Superior temporal gyrus (tissue), 1 donor: Measurements from ENCODE around the gene MAP3K19.
"Not testable (repeated sequence)": the region's sequence is repeated elsewhere in the genome, so short reads cannot be mapped to it uniquely, and the experiment has no call there.

Experiments used
- DNase-seq: peaks from one replicate; pipeline ENCODE4 v3.0.0-alpha.2; 2016; ENCODE audit errors: extremely low spot score

The MAP3K19 gene

GRCh38 chr2:135050684-135051083 lies 3.4 kb upstream of the MAP3K19 start:
- DNase-seq, result no peak

DNA sequence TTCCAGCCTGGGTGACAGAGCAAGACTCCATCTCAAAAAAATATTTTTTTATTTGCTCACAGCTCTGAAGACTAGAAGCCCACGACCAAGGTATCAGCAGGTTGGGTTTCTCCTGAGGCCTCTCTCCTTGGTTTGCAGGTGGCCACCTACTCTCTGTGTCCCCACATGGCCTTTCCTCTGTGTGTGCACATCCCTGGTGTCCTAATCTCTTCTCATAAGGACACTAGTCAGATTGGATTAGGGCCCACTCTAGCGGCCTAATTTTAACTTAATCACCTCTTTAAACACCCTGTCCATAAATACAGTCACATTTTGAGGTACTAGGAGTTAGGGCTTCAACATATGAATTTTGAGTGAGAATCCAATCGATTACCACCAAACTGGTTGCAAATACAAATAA lies 2.9 kb upstream of the MAP3K19 start:
- DNase-seq, result no peak

DNA sequence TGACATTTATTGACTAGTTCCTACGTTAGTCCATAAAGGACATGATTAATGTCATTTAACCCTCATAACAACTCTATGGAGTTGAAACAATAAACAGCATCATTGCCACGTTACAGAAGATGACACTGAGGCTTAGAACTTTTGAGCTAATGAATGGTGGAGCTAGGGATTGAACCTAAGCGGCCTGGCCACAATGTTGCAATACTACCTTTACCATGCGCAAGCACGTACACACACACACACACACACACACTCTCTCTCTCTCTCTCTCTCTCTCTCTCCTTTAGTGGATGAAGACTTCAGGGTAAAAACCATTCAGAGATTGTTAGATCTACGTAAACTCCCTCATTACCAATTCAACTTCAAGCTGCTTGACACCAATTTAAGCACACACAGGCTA lies 875 bp upstream of the MAP3K19 start:
- DNase-seq, result no peak

GRCh38 chr2:135043345-135043744 lies 3.9 kb downstream of the MAP3K19 start:
- DNase-seq, result no peak

DNA sequence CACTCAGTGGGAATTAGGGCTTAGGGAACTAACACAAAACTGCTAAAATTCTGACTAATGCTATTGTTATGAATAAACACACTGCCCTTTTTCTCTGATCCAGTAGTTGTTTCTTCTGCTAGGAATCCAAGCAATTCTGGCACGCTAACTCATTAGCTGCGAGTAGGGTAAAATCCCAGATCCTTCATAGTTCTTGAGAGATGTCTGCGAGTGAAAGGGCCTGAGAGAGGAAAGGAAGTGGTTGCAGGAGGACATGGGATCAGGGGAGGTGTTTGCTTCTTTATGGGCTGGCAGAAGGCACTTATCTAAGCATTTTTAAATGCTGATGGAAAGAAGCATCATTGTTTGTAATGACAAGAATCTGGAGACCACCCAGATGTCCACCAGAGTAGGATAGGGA lies 9.4 kb downstream of the MAP3K19 start:
- DNase-seq, result no peak

DNA sequence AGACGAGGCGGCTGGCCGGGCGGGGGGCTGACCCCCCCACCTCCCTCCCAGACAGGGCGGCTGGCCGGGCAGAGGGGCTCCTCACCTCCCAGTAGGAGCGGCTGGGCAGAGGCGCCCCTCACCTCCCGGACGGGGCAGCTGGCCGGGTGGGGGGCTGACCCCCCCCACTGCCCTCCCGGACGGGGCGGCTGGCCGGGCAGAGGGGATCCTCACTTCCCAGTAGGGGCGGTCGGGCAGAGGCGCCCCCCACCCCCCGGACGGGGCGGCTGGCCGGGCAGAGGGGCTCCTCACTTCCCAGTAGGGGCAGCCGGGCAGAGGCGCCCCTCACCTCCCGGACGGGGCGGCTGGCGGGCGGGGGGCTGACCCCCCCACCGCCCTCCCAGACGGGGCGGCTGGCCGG lies 14.0 kb downstream of the MAP3K19 start:
- DNase-seq, result not testable (repeated sequence)

GRCh38 chr2:135030826-135031225 lies 16.4 kb downstream of the MAP3K19 start:
- no peak for DNase-seq

GRCh38 chr2:135029481-135030134 lies 17.6 kb downstream of the MAP3K19 start:
- DNase-seq, result no peak

DNA sequence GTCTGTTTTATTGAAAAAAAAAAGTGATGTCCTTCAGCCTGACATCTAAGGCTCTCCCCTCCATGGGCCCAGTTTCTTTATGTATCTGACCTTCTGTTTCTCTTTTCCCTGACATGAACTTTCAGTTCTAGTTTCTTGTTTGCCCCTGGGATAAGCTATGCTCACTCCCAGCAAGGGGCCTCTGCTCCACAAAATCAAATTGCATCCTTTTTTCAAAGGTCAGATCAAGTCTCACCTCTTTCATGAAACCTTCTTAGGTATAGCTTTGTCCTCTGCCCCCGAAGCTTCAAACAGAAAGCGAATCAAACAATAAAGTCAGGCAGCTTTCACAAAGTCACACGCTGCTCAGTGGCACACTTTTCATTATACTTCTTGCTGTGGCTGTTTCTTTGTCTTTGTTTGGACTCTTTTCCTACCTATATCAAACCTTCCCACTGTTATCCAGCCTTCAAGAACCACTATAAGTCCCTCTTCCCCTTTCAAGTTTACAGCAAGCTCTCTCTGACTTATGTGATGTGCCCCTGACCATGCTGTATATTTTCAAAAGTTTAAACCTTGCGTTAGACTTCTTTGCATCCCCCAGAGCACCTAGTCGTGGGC lies 23.3 kb downstream of the MAP3K19 start:
- no peak for DNase-seq

GRCh38 chr2:135022952-135023880 lies 24.0 kb downstream of the MAP3K19 start:
- no peak for DNase-seq

GRCh38 chr2:135021618-135022017 lies 25.6 kb downstream of the MAP3K19 start:
- DNase-seq, result no peak

GRCh38 chr2:135011633-135012032 lies 35.6 kb downstream of the MAP3K19 start:
- DNase-seq, result no peak

- no peak for DNase-seq
Observed at GRCh38 chr2:135010200-135010942, 36.9 kb downstream of the MAP3K19 start.

DNA sequence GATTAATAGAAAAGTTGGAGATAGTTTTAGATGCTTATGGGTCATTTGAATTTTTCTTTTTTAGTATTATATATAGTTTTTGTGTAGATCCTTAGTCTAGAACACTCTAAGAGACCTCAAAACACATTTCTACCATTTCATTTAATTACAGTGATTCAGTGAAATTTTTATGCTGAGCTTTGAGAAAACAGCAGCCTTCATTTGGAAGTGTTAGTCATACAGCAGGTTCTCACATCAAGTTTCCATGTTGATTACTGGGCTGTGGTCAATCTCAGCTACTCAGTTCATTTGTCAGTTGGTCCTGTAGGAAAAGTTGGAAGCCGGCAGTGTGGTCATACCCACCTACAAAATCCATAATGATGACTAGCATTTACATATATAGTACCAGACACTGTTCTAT lies 37.9 kb downstream of the MAP3K19 start:
- DNase-seq, result no peak

DNA sequence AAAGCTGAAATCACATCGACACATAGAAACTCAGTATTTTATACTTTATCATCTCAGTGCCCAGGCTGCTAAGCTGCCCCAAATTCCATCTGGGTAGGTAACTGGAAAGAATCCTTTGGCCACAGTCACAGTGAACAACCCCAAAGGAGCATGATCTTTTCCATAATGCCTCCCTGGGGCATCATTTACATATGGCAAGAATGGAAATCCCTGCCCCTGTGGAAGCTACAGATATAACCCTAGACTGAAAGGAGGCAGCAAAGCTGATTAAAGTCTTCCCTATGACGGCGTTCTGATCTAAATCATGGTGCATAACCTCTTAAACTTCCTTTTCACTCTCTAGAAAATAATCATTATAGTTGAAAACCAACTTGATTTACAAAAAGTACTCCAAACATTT lies 41.5 kb downstream of the MAP3K19 start:
- no peak for DNase-seq

GRCh38 chr2:135004005-135004746 lies 43.1 kb downstream of the MAP3K19 start:
- peak; percentile 89 for DNase-seq

DNA sequence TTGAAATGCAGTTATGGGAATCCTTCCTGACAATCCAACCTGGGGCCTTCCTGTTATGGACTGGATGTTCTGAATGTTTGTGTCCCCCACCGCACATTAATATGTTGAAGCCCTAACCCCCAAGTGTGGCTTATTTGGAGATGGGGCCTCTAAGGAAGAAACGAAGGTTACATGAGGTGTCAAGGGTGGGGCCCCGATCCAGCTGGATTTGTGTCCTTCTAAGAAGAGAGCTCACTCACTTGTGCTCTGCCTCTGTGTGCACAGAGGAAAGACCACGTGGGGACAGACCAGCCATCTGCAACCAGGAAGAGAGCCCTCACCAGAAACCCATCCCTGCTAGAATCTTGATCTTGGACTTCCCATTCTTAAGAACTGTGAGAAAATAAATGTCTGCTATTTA lies 44.4 kb downstream of the MAP3K19 start:
- no peak for DNase-seq

DNA sequence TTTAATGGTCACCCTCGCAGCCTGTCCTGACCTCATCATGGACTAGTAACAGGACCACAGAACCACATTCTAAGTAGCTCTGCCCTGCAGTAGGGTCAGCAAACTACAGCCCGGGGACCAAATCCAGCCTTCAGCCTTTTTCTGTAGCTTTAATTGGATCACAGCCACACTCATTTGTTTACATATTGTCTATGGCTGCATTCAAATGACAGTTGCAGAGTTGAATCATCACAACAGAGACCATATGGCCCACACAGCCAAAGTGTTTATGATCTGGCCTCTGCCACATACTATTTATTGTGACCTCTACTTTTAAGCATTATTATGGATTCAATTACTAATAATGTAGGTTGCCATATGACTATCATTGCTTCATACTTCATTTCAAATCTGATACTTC lies 47.7 kb downstream of the MAP3K19 start:
- DNase-seq, result no peak

DNA sequence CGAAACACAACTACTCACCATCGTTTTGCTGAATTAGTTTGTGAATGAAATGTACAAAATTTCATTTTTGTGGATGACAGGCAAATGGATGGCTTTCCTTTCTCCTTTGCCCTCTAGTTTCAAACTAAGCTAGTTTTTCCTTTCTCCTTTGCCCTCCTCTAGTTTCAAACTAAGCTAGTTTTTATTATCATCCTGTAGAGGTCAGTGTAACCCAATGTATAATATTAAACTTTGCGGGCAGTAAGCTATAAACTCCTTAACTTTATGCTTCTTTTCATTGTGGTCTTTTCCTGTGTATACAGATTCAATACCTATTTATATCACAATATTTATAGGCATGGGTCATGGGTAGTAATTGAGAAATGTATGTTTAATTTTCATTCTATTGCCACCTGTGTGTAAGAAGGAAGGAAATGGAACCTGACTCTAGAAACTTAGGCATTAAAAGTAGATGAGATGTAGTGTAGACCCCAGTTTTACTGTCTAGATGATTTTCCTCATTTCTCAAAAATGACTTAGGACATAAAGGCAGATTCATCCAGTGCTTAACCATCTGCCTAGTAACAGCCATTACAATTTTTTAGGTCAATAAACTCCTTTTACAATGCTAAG lies 58.1 kb downstream of the MAP3K19 start:
- peak; percentile 69 for DNase-seq

DNA sequence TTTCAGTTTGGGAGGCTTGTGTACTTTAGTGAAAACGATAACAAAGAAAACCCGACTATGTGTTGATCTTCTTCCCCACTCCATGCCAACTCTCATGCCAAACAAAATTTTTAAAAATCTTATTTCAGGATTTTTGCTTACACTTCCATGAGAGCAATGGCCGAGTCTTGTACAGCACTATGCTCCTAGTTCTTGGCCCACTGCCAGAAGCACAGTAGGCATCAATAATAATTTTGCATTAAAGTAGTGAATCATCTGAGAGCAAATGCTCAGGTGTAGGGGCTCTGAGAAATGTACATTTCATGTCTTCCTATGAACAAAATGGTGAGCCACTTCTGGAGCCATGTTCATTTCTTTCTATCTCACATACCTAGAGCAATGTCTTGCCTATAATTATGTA lies 62.2 kb downstream of the MAP3K19 start:
- no peak for DNase-seq

GRCh38 chr2:134982603-134983002 lies 64.6 kb downstream of the MAP3K19 start:
- no peak for DNase-seq
